ENCODE results near the gene CYB5D1.

DNA sequence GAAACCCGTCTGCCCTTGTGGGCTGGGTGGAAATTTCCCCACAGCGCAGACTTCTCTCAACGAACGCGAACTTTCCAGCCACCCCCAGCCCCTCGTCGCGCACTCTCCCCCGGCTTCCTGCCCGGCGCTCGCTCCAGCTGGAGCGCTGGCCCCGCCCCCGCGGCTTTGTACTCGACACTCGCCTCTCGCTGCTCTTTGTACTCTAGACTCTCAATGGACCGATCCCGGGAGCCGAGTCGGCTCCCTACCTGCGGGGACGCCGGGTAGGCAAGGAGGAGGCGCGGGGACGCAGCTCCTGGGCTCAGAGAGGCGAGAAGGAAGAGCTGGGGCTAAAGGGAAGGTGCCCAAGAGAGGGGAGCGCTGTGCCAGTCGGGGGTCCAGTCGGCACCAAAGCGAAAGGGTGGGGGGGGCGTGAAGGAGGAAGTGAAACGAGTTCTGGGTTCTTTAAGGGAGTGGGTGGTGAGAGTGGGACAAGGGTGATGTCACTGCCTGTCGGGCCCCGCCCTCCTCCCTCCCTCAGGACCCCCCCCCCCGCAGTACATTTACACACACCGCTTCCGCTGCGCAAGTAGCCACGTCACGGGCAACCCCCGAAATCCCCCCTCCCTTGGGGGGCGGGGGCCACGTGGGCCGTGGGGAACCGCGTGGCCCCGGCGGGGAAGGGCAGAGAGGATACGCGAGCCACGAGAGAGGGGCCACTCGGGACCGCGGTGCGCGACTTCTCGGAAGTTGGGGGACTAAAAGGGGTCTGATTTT, 14.1 kb upstream of the CYB5D1 start:
- TF ChIP-seq YY1 (IDR thresholded peaks at IDR 0.05; ENCODE audit: insufficient read depth, insufficient read length) (no peak), SUZ12 (IDR thresholded peaks at IDR 0.05; ENCODE audit: extremely low read depth, insufficient read depth, insufficient read length) (no peak), ZNF274 (IDR thresholded peaks at IDR 0.05; ENCODE audit: low read depth, low read length) (no peak)
